ENCODE measurements around the gene GNG8. TPM values are rescaled to one million over a fixed set of nuclear protein-coding genes. Genes with fewer than 3 reads are reported as not detected.

The GNG8 gene
- total and polyA plus RNA-seq, 2 donors (not counting 1 experiment from before 2014, with no cell fraction given) = 6.7 TPM; not detected in 1

DNA sequence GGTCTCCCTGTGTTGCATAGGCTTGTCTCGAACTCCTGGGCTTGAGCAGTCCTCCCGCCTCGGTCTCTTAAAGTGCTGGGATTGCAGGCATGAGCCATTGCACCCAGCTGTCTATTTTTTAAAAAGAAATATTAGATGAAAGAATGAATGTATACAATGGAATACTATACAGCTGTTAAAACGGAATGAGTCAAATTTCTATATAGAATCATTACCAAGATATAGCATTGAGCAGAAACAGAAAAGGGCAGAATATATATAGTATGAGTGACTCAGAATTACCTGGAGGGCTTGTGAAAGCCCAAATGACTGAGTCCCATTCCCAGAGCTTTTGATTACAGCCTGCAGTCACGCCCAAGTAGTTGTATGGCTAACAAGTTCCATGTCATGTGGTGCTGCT is 20.5 kb upstream of the GNG8 start:
- WGBS (ENCODE audit: insufficient coverage) = 100% methylated on average over 1 of the region's 5 CpGs
- ChIA-PET POLR2A (no interaction called here), CTCF (interaction anchor here (0.6 to 12.3 kb wide), 5 partner anchors 14 to 141 kb away, joined by 3 to 447 read pairs (median 3); no protein-coding TSS in a partner anchor)
- peaks cover 39% of the 10 kb centered on the region for H3K27me3 Mint-ChIP-seq
- no peak overlapping the region for H3K9ac ChIP-seq (ENCODE audit: low read length)
- H3K36me3 ChIP-seq (replicated peaks in 1 of 2; ENCODE audit: control extremely low read depth in 1 of 2, control insufficient read depth in 1 of 2, extremely low read depth in 1 of 2, insufficient read depth in 2 of 2, low read length in 1 of 2) = no peaks in the 10 kb centered on the region
- no peaks in the 10 kb centered on the region for H3K79me2 ChIP-seq (ENCODE audit: control insufficient read depth, insufficient read depth, low read length)
- TF ChIP-seq EZH2 (IDR thresholded peaks at IDR 0.05; ENCODE audit: borderline replicate concordance, insufficient read depth, low read depth, low read length, poor library complexity, severe bottlenecking) = no peak
- no peak overlapping the region for H3K4me3 Mint-ChIP-seq
- H3K9me3 ChIP-seq (ENCODE audit: control extremely low read depth in 1 of 3, control insufficient read depth in 2 of 3, insufficient read depth in 1 of 3, low read length in 2 of 3) = peaks cover 0 to 10% (median 2%) of the 10 kb centered on the region in 3 donors
- H3K27ac Mint-ChIP-seq = no peak overlapping the region
- H3K4me1 ChIP-seq (ENCODE audit: control insufficient read depth in 2 of 2, insufficient read depth in 2 of 2, low read length in 2 of 2) = peaks cover 23 to 24% of the 10 kb centered on the region in 2 donors
- no peak overlapping the region for H2AFZ ChIP-seq (ENCODE audit: insufficient read depth, low read depth, low read length, poor library complexity, severe bottlenecking)
- peaks cover 17% of the 10 kb centered on the region for H3K4me1 Mint-ChIP-seq
- no peak overlapping the region for H3K4me2 ChIP-seq (replicated peaks; ENCODE audit: low read depth, low read length, poor library complexity, severe bottlenecking)
- no peak overlapping the region for H3K27ac ChIP-seq (ENCODE audit: low read length in 2 of 2)
- ATAC-seq (ENCODE audit: low read depth) = no peak
- peaks cover 0 to 58% (median 23%) of the 10 kb centered on the region in 4 experiments for H3K27me3 ChIP-seq (replicated peaks in 1 of 4; ENCODE audit: control extremely low read depth in 1 of 4, control insufficient read depth in 3 of 4, insufficient read depth in 4 of 4, low read length in 3 of 4)
- no peaks in the 10 kb centered on the region for H3K9me3 Mint-ChIP-seq (ENCODE audit: insufficient read depth)
- no peak for DNase-seq
- no peak overlapping the region for H3K4me3 ChIP-seq (ENCODE audit: control extremely low read depth in 1 of 5, extremely low read depth in 1 of 5, insufficient read depth in 1 of 5, low read depth in 2 of 5, low read length in 4 of 5)
- H4K20me1 ChIP-seq (ENCODE audit: control insufficient read depth, insufficient read depth, low read length, poor library complexity, severe bottlenecking) = no peaks in the 10 kb centered on the region
- intact Hi-C loops (cut with micrococcal nuclease) = no loop called here

DNA sequence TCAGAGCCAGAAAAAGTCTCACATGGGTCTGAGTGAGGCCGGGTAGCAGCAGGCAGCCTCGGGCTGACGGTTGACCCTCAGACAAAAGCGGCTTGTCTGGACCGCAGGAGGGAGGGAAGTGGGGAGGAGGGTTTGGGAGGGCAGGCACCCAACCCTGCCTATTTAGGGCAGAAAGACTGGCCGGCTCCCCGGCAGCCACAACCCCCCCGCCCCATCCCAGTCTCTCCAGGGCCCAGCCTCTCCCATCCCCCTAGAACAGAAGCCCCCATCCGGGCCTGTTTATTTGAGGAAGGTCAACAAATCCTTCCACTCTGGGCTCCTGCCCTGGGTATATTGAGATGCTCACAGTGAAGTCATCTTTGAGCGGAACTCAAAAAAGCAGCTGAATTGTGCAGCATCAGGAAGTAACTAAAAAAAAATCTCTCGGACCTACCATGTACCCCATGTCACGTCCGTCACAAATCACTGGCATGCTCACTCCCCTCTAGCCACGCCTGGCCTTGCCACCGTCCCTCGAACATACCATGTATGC is 18.7 kb upstream of the GNG8 start:
- H3K27ac ChIP-seq (ENCODE audit: low read length in 2 of 2) = no peak overlapping the region
- H3K9me3 ChIP-seq (ENCODE audit: control extremely low read depth in 1 of 3, control insufficient read depth in 2 of 3, insufficient read depth in 1 of 3, low read length in 2 of 3) = peaks cover 0 to 8% (median 2%) of the 10 kb centered on the region in 3 donors
- no peak for DNase-seq
- ATAC-seq (ENCODE audit: low read depth) = no peak
- H4K20me1 ChIP-seq (ENCODE audit: control insufficient read depth, insufficient read depth, low read length, poor library complexity, severe bottlenecking) = no peaks in the 10 kb centered on the region
- CTCF ChIA-PET = interaction anchor here (1.9 kb wide), 1 partner anchor 74 kb away, joined by 4 read pairs; no protein-coding TSS in a partner anchor
- TF ChIP-seq EZH2 (IDR thresholded peaks at IDR 0.05; ENCODE audit: borderline replicate concordance, insufficient read depth, low read depth, low read length, poor library complexity, severe bottlenecking) = no peak
- TF ChIP-seq, protein P1, sequence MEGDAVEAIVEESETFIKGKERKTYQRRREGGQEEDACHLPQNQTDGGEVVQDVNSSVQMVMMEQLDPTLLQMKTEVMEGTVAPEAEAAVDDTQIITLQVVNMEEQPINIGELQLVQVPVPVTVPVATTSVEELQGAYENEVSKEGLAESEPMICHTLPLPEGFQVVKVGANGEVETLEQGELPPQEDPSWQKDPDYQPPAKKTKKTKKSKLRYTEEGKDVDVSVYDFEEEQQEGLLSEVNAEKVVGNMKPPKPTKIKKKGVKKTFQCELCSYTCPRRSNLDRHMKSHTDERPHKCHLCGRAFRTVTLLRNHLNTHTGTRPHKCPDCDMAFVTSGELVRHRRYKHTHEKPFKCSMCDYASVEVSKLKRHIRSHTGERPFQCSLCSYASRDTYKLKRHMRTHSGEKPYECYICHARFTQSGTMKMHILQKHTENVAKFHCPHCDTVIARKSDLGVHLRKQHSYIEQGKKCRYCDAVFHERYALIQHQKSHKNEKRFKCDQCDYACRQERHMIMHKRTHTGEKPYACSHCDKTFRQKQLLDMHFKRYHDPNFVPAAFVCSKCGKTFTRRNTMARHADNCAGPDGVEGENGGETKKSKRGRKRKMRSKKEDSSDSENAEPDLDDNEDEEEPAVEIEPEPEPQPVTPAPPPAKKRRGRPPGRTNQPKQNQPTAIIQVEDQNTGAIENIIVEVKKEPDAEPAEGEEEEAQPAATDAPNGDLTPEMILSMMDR (IDR thresholded peaks at IDR 0.05) = no peak
- WGBS (ENCODE audit: insufficient coverage) = 81% methylated on average over 11 of the region's 16 CpGs
- no peaks in the 10 kb centered on the region for H3K9me3 Mint-ChIP-seq (ENCODE audit: insufficient read depth)
- no peaks in the 10 kb centered on the region for H3K79me2 ChIP-seq (ENCODE audit: control insufficient read depth, insufficient read depth, low read length)
- H3K4me3 ChIP-seq (ENCODE audit: control extremely low read depth in 1 of 5, extremely low read depth in 1 of 5, insufficient read depth in 1 of 5, low read depth in 2 of 5, low read length in 4 of 5) = no peak overlapping the region
- H3K36me3 ChIP-seq (replicated peaks in 1 of 2; ENCODE audit: control extremely low read depth in 1 of 2, control insufficient read depth in 1 of 2, extremely low read depth in 1 of 2, insufficient read depth in 2 of 2, low read length in 1 of 2) = no peaks in the 10 kb centered on the region
- POLR2A ChIA-PET = no interaction called here
- H3K27me3 ChIP-seq (replicated peaks in 1 of 4; ENCODE audit: control extremely low read depth in 1 of 4, control insufficient read depth in 3 of 4, insufficient read depth in 4 of 4, low read length in 3 of 4) = peaks cover 0 to 61% (median 20%) of the 10 kb centered on the region in 4 experiments
- H3K4me3 Mint-ChIP-seq = no peak overlapping the region
- no peak overlapping the region for H3K4me2 ChIP-seq (replicated peaks; ENCODE audit: low read depth, low read length, poor library complexity, severe bottlenecking)
- H3K4me1 ChIP-seq (ENCODE audit: control insufficient read depth in 2 of 2, insufficient read depth in 2 of 2, low read length in 2 of 2) = peaks cover 9 to 13% of the 10 kb centered on the region in 2 donors
- intact Hi-C loops (cut with micrococcal nuclease) = no loop called here
- H2AFZ ChIP-seq (ENCODE audit: insufficient read depth, low read depth, low read length, poor library complexity, severe bottlenecking) = no peak overlapping the region
- H3K27ac Mint-ChIP-seq = no peak overlapping the region
- peaks cover 49% of the 10 kb centered on the region for H3K27me3 Mint-ChIP-seq
- H3K4me1 Mint-ChIP-seq = peaks cover 4% of the 10 kb centered on the region
- H3K9ac ChIP-seq (ENCODE audit: low read length) = no peak overlapping the region

All from B cell (primary cell).